ENCODE data around the gene IFFO2. TPM values are rescaled to one million over a fixed set of nuclear protein-coding genes. Genes with fewer than 3 reads are reported as not detected.

The IFFO2 gene
- total and polyA plus RNA-seq, 10 of the 15 experiments (the other 5 are each of a cell fraction or from before 2014, with no cell fraction given), result 1.2 to 18.4 (median 6.7) TPM

- peaks cover 4% of the 10 kb centered on the region; the same call in 2 of the 3 replicates for H3K9me3 ChIP-seq (replicated peaks; ENCODE audit: control insufficient read depth, insufficient read depth, low read length)
- BruUV-seq (replicated peaks), result no TSS peak
- in situ Hi-C loops (cut with MboI), result no loop called here
- H3K27ac ChIP-seq (ENCODE audit: control insufficient read depth, insufficient read depth), result no peak overlapping the region
- ChIA-PET RAD21 (ENCODE audit: unreplicated experiment) (no interaction called here), POLR2A (interaction anchor here (0.5 kb wide), 1 partner anchor 169 kb away, joined by 4 read pairs; no protein-coding TSS in a partner anchor), SMC1A (ENCODE audit: uncharacterized antibody, unreplicated experiment) (no interaction called here), CTCF (no interaction called here)
- 54% methylated on average over 6 of the region's 6 CpGs for WGBS (ENCODE audit: insufficient coverage, insufficient replicate concordance, low lambda C conversion rate, missing lambda C conversion rate)
- DNase-seq (ENCODE audit: low read depth, low spot score) (no peak), FAIRE-seq (no peak), ATAC-seq (no peak)
- H3K36me3 ChIP-seq (ENCODE audit: control insufficient read depth in 2 of 2, insufficient read depth in 2 of 2, low read length in 1 of 2), result no peaks in the 10 kb centered on the region
- H3K4me1 ChIP-seq (ENCODE audit: control insufficient read depth, insufficient read depth, low read length), result no peaks in the 10 kb centered on the region
- TF ChIP-seq GABPA (IDR thresholded peaks at IDR 0.05; ENCODE audit: low read depth) (no peak), EZH2 (IDR thresholded peaks at IDR 0.05; ENCODE audit: borderline replicate concordance, control insufficient read depth, low read depth, low read length) (no peak), ETV6 (conservative IDR thresholded peaks at IDR 0.05 in 1 of 2, IDR thresholded peaks at IDR 0.05 in 1 of 2; ENCODE audit: borderline replicate concordance in 1 of 2, low read depth in 1 of 2) (no peak), ATF2 (IDR thresholded peaks at IDR 0.05; ENCODE audit: low read length) (no peak), ZNF687 (IDR thresholded peaks at IDR 0.05) (no peak), ZBTB33 (IDR thresholded peaks at IDR 0.05) (no peak), HDAC6 (IDR thresholded peaks at IDR 0.05; ENCODE audit: unreplicated experiment) (no peak), DPF2 (IDR thresholded peaks at IDR 0.05) (no peak), RELA (IDR thresholded peaks at IDR 0.05; ENCODE audit: borderline replicate concordance, partially characterized antibody) (no peak)
- no peak overlapping the region for H3K9ac ChIP-seq (ENCODE audit: control insufficient read depth, insufficient read depth, low read length)
- no peak overlapping the region for H3K4me2 ChIP-seq (ENCODE audit: control insufficient read depth, insufficient read depth)
- no peak overlapping the region for H3K4me3 ChIP-seq
- no peaks in the 10 kb centered on the region; a peak in 1 of 4 replicates for H3K27me3 ChIP-seq (replicated peaks in 1 of 2; ENCODE audit: control insufficient read depth in 2 of 2, insufficient read depth in 2 of 2, low read length in 1 of 2)
- H4K20me1 ChIP-seq (ENCODE audit: control insufficient read depth, insufficient read depth), result no peaks in the 10 kb centered on the region
- H2AFZ ChIP-seq (ENCODE audit: control insufficient read depth, low read depth, low read length), result no peak overlapping the region
- H3K79me2 ChIP-seq (ENCODE audit: control insufficient read depth, insufficient read depth, low read length), result no peaks in the 10 kb centered on the region
- intact Hi-C loops (cut with micrococcal nuclease; ENCODE audit: unreplicated experiment), result no loop called here
Measured at GRCh38 chr1:18997508-18997907, 41.0 kb upstream of the IFFO2 start.

Measured in GM12878 (cell line).